Right kidney (tissue), 1 donor: Measurements from ENCODE around the gene SRR.
A peak's percentile ranks its signal among the peaks of the same experiment; 100 is the strongest.

ENCODE experiments used
- DNase-seq: peaks from one replicate; pipeline ENCODE4 v3.0.0-alpha.2; 2016

Gene SRR

DNA sequence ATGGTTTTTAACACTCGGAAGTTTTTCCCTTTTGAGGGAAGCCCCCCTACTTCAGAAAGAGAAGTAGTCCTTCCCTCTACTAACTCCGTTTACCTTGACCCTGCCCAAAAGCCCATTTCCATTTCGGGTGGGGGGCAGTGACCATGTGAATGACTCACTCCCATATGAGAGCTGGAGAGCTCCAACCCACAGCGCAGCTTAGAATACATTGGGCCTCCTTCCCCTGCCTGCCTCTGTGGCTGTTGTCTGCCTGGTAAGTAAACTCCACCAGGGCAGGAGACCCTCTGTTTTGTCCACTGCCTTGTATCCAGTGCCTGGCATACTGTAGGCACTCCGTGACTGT is 34.5 kb downstream of the SRR start:
- DNase-seq: no peak

DNA sequence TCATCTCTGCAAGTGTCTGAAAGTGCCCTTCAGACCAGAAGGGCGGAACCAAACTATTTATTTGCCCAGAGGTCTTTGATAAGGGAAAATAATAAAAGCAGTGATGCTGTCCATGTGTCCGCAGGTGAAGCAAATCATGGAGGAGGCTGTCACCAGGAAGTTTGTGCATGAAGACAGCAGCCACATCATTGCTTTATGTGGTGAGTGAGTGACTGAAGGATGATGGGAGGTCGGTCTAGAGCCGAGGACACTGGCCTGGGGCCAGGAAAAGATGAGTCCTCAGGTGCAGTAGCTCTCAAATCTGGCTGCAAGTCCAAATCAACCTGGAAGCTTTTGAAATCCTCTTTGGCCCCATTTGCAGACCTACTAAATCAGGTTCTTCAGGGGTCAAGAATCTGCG is 39.7 kb downstream of the SRR start:
- no peak for DNase-seq

DNA sequence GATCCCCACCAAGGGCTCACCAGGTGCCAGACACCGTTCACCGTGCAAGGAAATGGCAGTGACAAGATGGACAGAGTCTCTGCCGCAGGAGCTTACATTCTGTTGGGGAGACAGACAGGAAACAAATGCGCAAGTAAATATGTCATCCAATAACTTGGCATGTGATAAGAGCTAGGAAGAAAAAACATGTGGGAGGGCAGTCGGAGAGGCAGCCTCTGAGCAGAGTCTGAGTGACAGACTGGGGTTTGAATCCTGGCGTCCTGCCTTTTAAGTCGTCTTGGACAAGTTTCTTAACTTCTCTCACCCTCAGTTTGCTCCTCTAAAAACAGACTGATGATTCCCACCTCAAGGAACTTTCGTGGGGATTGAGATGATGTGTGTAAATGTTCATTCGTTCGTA is 40.8 kb downstream of the SRR start:
- DNase-seq: no peak

DNA sequence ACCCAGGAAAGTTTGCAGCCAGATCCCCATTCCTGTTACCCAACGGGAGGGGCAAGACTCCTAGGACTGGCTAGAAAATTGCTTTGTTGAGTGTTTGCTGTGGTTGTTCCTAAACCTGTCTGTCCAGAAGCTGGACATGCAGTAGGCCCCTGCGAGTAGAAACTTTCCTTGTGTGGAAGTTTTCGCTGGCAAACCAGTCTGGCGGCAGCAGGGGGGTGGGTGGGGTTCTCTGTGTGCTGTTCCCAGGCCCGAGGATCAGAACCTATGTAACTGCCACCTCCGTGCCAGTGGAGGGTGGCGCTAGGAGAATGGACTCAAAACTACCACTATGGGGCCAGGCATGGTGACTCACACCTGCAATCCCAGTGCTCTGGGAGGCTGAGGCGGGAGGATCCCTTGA is 42.7 kb downstream of the SRR start:
- no peak for DNase-seq

DNA sequence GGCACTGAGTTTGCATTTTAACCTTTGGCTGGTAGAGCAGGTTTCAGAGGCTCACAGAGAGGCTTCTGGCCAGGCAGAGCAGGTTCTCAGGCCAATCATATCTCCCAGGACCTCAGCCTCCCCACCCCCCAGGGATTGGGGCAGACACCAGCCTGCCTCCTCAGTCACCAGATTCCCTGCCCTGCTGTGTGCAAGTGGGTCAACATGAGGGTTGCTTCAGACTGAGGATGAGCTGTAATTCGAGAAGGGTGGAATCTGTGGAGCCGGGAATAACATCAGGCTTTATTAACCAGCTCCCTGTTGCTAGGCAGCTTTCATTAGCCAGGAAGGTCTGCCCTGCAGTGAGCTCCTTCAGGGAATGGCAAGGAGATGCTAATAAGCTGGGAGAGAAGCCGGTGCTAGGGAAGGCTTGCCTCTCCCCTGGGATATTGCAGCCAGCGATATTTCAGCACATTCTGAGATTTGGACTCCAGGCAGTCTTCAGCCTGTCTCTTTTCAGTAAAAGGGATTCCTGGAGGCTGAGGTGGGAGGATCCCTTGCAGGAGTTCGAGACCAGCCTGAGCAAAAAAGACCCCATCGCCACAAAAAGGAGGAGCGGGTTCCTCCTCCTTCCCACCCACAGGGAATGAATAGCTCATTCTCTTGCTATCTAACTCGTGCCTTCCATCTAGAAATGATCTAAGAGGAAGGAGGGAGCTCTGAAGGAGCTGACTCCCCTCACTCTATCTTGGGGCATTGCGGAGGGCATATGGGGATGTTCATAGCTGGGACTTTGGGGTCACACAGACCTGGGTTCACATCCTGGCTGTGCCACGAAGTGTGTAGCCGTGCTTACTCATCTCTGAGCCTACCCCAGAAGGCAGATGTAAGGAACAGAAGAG is 44.3 kb downstream of the SRR start:
- peak; percentile 50 for DNase-seq

DNA sequence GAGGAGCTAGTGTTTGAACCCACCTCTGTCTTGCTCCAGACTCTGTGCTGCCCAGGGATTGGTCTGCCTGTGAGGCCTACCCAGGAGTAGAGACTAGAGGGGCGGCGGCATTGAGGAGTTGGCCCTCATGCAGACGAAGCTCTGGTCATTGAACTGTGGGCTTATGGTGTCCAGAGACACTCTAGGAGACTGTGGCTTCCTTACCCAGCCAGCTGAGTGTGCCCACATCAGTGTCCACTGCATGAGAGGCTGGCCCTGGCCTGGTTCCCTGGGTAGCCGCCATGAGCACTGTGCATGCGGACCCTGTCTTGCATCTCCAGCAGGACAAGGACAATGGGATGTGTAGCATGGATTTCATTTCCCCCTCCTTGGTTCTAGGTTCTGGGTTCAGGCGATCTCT is 47.5 kb downstream of the SRR start:
- DNase-seq: no peak

DNA sequence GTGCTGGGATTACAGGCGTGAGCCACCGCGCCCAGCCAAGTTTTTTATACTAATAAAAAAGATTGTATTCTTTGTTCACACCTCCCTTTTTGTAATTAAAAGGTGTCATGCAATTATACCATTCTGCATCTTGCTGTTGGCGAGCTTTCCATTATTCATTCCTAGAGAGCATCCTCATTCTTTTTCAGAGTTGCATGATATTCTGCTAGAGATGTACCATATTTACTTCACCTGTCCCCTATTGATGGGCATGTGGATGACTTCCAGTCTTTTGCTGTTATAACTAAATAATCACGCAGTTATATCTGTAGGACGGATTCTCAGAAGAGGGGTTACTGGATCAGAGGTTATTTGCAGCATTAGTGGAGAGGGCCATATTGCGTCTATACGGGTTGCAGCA is 50.6 kb downstream of the SRR start:
- no peak for DNase-seq

DNA sequence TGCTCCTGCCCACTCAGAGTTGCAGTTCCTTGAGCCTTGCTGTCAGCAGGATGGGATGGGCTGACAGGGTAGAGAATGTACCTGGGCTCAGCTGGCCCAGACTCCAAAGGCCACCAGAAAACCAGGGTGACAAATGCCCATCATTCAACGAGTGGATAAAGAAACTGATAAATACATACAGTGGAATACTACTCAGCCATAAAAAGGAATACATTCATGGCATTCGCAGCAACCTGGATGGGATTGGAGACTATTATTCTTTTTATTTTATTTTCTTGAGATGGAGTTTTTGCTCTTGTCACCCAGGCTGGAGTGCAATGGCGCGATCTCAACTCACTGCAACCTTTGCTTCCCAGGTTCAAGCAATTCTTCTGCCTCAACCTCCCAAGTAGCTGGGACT is 53.5 kb downstream of the SRR start:
- no peak for DNase-seq

DNA sequence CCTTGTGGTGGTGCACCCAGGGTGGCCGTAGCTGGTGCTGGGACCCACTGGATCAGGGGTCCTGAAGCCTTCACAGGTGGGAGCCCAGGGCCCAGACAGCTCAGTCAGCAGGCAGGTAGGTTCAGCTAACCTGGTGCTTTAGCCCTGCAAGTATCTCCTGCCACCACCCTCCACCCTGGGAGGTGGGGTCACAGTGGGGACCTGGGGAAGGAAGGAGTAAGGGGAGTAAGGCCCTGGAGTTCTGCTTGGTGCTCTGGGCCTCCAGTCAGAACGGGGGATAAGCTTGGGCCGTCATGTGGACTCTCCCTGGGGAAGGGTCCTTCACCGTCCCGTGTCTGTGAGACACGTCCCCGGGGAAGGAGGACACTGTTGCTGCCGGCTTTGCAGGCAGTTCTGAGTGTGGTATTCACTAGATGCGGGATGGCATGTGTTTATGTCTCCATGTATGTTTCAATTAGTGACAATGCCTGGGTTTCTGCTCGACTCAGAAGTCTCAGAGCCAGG is 54.2 kb downstream of the SRR start:
- DNase-seq: no peak

DNA sequence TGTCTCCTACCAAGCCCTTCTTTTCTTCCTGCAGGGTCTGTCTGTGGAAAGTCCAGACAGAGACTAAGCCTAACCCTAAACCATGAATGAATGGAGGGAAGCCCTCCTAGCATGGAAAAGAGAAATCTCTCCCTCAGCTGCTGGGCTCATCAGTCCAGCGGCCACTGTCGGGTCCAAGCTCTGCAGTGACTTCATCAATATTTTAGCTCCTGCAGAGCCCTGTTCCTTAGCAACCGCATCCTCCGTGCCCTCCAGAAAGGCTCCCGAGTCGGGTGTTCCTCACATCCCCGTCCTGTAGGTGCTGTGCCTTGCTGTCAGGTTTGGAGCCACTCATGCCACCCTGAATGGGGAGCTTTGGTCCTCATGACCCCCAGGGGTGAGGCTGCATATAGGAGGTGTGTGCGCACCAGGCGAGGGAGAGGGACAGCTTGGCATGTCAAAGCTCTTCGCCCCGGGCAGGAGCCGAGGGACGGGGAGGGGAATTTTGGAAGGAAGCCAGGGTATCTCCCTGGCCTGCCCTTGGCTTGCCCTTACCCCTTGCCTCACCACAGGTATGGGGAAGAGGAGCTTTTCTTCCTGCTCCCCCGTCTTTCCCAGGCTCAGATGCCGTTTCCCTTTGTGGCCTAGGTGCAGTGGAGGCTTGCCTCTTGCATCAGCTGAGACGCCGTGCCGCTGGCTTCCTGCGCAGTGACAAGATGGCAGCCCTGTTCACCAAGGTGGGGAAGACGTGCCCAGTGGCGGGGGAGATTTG is 57.4 kb downstream of the SRR start:
- no peak for DNase-seq

DNA sequence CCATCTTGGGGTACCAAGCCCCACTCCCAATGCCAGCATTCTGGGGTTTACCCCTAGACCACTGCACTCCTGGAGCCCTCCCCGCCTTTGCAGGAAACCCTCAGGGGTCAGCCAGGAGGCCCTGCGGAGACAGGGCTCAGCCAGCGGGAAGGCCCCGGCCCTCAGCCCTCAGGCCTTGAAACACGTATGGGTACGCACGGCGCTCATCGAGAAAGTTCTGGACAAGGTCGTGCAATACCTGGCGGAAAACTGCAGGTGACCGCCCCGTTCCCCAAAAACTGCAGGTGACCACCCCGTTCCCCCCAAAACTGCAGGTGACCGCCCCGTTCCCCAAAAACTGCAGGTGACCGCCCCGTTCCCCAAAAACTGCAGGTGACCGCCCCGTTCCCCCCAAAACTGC is 58.3 kb downstream of the SRR start:
- no peak for DNase-seq

DNA sequence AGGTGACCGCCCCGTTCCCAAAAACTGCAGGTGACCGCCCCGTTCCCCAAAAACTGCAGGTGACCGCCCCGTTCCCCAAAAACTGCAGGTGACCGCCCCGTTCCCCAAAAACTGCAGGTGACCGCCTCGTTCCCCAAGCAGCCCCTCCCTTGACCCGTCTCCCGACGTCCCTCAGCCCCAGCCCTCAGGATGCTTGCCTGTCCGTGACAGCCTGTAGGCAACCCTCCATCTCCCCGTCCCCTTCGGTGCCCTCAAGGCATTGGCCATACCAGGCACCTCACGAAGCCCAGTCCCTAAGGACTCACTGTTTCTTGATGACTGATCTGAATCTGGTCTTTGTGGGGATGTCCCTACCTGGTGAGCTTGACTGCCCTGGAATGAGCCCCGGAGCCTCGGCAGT is 58.7 kb downstream of the SRR start:
- no peak for DNase-seq

DNA sequence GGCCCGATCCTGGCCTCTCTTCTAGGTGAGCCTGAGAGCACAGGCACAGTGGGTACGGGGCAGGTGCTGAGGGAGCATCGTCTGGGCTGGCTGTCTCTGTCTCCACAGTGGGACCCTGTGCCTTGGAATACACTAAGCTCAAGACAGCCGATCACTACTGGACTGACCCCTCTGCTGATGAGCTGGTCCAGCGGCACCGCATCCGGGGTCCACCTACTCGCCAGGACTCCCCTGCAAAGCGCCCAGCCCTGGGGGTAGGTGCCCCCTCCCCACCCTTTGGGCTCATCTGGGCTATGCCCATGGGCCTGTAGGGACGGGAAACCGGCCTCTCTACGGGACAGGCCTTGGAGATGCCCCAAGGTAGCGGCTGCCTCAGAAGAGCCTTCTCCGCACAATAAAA is 59.1 kb downstream of the SRR start:
- no peak for DNase-seq

DNA sequence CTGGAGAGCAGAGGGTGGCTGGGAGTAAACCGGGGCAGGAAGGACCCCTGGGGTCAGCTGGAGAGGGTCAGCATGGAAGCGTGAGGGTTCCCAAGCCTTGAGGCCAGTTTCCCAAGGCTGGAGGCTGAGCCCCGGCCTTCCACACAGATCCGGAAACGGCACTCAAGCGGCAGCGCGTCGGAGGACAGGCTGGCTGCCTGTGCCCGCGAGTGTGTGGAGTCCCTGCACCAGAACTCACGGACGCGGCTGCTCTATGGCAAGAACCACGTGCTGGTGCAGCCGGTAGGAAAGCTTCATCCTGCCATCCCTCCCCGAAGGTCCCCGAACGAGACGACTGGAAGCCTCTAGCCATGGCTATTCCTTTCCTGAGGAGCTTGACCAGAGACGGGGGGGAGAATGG is 59.6 kb downstream of the SRR start:
- DNase-seq: no peak

DNA sequence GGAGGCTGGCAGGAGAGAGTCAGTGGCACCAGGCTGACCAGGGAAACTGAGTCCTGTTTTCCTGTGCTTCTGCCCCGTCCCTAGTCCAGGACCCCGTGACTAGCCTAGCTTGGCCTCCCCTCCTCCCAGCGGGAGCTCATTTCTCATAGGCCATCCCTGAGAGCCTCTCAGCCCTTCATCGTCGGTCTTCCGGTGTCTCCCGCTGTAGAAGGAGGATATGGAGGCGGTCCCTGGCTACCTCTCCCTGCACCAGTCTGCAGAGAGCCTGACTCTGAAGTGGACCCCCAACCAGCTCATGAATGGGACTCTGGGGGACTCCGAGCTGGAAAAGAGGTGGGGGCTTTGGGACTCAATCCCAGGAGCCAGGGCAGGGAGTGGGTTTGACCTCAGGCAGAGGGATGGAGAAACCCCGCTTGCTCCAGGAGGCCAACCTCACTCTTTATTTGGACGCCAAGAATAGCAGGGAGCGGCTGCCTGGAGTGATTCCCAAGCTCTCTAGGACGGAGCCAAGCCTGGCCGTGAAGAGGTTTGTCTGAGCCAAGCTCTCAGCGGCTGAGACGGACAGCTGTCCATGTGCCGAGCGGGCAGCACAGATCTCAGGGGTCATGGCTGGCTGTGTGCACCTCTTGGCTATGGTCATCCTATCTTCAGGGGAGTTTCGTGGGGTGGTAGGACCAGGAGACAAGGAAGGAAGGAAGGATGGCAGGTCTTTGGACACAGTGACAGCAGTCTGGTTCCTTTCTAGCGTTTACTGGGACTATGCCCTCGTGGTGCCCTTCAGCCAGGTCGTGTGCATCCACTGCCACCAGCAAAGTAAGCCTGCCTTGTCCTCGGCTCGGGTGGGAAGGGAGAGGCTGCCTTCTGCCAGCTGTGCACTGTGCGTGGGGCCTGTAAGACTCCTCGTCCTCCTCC is 60.4 kb downstream of the SRR start:
- DNase-seq: no peak

DNA sequence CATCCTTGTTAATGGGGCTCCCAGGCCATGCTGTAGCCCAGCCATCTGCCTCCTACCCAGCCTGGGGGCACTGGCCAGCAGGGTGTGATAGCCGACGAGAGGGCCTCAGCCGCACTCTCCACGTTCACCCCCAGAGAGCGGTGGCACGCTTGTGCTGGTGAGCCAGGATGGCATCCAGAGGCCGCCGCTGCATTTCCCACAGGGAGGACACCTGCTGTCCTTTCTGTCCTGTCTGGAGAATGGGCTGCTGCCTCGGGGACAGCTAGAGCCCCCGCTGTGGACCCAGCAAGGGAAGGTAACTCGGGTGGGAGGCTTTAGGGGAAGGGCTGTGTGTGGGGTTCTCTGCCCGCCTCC is 61.0 kb downstream of the SRR start:
- no peak for DNase-seq

DNA sequence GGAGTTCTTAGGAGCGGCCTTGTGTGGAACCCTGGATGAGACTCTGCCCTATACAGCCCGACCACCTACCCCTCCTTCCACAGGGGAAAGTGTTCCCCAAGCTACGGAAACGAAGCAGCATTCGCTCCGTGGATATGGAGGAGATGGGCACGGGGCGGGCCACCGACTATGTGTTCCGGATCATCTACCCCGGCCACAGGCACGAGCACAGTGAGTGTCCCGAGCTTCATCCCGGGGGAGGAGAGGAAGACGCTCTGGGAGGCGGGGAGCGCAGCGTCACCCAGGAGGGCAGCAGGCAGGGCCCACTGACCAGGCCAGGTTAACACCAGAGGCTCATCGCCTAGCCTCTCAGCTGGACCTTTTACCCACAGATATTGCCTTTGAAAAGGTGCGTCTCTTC is 61.4 kb downstream of the SRR start:
- DNase-seq: no peak

DNA sequence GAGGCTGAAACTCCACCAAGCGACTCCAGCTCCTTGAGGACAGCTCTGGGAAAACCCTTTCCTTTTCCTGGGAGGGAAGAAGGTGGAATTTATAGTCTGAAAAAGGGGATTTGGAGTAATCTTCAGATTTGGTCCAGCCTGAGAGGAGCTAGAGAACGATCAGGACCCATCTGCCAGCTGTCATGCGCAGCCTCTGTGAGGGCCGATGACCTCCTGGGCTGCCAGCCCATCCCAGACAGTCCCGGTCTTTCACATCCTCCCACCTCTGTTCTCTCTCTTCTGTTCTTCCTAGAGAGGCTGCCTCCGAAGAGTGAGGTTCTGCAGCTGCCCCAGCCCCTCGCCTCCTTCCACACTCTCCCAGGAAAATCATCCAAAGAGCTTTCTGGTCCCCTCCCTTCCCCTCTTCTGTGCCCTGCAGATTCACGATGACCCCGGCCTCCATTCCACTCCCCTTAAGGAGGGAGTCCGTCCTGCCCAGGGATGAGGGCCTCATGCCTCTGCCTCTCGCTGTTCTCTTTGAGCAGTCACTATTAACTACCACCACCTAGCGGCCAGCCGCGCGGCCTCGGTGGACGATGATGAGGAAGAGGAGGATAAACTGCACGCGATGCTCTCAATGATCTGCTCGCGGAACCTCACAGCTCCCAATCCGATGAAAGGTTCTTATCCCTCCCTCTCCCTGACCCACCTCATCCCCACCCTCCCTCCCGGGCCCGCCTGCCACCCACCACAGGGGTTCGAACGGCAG is 63.2 kb downstream of the SRR start:
- DNase-seq: no peak

DNA sequence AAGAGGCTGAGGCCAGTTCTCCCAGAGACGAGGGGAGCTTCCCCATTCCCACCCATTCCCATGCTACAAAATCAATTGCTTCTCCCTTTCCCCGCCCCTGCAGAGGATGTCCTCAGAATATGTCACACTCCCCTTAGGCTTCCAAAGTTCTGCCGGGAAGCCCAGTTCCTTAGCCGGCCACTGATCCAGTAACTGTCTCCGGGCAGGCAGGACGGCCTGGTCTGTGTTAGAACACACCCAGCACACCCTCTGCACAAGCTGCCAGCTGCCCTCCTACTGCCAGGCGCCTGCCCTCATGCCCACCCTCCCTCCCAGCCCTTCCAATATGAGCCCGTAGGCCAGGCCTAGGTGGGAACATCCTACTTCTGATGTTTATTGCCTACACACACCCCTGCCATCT is 64.6 kb downstream of the SRR start:
- DNase-seq: no peak

DNA sequence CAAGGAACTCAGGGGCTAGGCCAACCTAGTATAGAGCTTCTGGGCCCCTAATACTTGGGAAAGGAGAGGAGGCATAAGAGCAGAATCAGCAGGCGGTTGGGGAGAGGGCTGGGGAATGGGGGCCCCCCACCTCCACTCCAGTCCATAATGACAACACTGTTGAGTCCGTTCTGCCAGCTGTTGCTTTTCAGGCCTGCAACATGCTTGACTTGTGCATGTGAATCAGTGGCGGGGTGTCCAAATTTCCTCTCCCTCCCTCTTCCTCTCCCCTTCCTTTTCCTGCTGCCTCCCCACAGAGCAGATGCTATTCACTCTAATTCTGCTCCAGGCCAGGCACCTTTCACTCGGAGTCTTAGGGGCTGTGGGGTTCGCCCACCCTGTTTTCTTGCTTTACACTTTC is 65.3 kb downstream of the SRR start:
- DNase-seq: no peak

DNA sequence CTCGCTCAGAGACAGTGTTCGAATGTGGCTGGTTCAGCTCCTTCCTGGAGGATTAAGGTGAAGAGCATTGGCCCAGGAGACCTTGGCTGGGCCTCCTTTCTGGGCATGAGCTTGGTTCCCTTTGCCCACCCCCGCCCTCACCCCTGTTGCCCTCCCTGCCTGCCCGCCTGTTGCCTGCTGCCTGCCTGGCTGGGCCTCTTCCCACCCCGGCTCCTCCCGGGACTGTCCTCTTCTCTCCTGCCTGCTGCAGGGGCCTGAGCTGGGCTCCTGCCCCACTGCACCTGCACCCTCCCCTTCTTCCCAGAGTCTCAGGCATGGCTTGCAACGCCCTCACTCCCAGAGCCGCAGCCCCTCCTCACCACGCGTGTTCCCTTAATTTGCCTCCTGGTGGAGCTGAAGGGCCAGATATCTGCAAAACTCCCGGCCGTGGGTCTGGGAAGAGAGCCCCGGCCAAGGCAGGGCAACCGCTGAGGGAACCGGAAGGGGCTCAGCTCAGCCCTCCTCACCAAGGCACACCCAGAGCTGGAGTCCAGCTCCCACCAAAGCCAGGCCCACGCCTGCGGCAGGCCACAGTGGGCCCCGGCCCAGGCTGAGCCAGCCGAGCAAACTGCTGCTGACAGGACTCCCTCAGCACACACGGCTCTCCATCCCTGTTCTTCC is 65.9 kb downstream of the SRR start:
- DNase-seq: no peak

DNA sequence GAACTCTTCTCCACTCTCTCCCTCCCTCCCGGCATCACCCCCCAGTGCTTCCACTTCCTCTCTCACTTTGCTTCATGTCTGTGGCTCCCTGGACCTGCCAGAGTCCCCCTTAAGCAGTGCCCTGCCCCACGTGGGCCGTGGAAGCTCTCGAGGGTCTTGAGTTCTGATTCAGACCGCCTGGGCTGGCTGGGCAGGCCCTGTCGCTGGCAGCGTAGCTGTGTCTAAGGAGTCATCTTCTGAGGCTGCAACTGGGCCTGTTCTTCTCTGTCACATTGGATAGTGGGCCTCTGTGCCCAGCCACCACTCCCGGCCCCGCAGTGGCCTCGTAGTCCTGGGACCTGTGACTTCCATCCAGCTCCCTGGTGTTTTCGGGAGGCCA is 66.5 kb downstream of the SRR start:
- no peak for DNase-seq
